Anterior cingulate cortex (tissue), 58 donors: ENCODE results near the gene SPOCD1.
A peak's percentile ranks its signal among the peaks of the same experiment; 100 is the strongest.

Experiments used
- DNase-seq, 58 donors: peaks; one replicate each; lab custom pipeline; 2025; lab: John Stamatoyannopoulos, UW

The SPOCD1 gene

DNA sequence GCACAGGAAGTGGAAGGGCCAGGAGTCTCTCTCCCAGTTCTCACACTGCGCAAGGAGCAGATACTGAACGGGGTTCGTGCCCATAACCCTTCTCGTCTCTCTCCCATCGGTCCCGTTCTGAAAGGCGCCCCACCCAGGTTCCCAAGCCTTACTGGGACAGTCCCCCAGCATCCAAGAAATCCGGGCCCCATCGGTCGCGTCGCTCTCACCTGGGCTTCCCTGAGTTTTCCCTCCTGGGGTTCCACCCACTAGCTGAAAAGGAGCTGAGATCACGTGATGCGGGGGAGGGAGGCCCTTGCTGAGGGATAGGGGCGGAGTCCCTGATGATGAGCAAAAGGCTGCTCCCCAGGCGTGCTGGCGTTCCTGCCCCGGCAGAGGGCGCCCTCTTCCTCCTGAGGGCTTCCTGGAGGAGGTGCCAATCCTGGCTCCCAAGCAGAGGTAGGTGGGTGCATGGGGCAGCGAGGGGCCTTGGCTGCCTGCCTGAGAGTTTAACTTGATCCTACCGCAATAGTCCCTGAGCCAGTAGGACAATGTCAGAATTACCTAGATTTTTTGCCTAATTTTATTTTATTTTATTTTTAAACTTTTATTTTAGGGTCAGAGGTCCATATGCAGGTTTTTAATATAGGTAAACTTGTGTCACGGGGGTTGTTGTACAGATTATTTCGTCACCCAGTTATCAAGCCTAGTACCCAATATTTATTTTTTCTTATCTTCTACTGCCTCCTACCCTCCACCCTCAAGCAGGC, at the start of gene SPOCD1:
Gene SPOCD1, minus strand, starts transcription at position 271 of the 749 bp plus-strand sequence. CDS start 689 bp downstream, outside the sequence.
- DNase-seq: peak in 12 of 58 donors; percentile 19 to 49 (median 34)

DNA sequence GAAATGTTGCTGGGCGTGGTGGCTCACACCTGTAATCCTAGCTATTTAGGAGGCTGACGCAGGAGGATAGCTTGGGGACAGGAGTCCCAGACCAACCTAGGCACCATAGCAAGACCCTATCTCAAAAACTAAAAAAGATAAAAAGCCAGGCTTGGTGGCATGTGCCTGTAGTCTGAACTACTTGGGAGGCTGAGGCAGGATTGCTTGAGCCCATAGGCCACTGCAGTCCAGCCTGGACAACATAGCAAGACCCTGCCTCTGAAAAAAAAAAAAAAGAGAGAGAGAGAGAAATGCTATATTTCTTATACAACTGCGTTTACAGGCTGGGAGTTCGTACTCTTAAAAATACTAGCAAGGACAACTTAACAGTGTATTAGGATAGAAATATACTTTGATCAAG, 46.2 kb upstream of the SPOCD1 start:
- DNase-seq: no peak

DNA sequence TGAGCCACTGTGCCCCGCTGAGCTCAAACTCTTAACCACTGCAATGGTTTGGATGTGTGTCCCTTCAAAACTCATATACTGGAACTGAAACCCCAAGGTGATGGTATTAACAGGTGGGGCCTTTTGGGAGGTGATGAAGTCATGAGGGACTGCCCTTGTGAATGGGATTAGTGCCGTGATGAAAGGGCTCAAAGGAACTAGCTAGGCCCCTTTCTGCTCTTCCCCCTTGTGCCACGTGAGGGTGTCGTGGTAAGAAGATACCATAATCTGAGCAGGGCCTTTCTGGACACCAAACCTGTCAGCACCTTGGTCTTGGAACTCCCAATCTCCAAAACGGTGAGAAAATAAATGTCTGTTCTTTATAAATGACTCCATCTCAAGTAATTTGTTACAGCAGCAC, 45.5 kb upstream of the SPOCD1 start:
- no peak for DNase-seq

DNA sequence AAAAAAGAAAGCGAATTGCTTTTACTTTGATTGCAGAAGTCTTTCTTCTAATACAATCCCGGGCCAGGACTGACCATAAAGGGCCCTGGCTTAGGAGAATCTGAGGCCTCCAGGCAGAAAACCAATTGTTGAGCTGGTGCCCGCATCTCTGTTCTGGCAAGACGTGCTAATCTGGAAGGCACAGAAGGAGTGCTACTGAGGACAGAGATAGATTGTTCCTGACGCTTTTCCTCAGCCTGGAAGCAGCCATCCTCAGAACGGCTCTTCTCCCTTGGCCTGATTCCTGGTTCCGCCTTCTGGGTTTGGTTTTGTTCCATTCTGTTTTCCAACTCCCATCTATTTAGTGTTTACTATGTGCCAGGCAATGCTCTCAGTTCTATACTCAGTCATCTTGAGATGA, 44.8 kb upstream of the SPOCD1 start:
- DNase-seq: peak in 22 of 58 donors; percentile 3 to 63 (median 21)

DNA sequence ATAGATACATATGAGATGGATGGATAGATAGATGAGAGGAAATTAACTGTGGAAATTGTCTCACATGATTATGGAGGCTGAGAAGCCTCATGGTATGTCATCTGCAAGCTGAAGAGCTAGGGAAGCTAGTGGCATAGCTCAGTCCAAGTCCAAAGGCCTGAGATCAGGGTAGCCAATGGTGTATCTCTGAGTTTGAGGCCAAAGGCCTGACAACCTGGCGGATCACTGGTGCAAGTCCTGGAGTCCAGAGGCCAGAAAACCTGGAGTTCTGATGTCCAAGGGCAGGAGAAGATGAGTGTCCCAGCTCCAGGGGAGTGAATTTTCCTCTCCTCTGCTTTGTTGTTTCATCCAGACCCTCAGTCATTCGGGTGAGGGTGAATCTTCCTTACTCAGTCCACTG, 43.9 kb upstream of the SPOCD1 start:
- no peak for DNase-seq

DNA sequence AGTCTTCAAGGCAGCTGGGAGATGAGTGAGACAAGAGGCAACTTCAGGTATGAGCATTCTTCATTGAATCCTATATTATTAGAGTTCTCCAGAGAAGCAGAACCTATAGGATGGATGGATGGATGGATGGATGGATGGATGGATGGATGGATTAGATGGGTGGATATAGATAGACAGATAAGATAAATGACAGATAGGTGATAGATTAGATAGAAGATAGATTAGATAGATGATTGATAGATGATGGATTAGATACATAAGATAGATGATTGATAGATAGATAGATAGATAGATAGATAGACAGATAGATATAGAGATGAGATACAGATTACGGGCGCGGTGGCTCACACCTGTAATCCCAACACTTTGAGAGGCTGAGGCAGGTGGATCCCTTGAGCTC, 43.2 kb upstream of the SPOCD1 start:
- DNase-seq: no peak

DNA sequence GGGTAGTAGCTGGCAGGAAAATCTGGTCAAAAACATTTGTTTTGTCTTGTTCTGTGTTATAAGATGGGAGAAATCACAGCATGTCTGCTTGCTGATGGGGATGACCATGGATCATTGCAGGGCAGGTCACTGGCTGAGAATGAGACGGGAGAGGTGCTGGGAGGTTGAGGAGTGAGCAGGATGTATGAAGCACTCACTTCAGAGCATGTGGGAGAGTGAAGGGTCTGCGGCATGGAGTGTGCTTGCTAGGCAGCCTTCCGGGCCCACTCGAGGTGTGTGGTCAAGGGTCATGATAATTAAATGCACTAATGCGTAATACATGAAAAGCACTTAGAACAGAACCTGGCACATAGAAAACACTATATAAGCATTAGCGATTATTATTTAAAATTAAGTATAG, 42.0 kb upstream of the SPOCD1 start:
- no peak for DNase-seq

DNA sequence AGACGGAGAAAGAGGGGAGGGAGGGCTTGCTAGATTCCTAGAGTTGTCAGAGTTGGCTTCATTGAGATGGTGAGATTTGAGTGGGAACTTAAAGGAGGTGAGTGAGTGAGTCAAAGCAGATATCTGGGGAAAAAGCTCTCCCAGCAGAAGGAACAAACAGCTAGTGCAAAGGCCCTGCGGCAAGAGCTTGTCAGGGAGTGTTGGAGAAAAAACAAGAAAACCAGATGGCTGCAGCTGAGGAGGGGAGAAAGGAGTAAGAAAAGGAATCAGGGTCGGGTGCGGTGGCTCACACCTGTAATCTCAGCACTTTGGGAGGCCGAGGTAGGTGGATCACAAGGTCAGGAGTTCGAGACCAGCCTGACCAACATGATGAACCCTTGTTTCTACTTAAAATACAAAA, 40.3 kb upstream of the SPOCD1 start:
- no peak for DNase-seq

GRCh38 chr1:31855038-31855845, 39.4 kb upstream of the SPOCD1 start:
- DNase-seq: no peak

DNA sequence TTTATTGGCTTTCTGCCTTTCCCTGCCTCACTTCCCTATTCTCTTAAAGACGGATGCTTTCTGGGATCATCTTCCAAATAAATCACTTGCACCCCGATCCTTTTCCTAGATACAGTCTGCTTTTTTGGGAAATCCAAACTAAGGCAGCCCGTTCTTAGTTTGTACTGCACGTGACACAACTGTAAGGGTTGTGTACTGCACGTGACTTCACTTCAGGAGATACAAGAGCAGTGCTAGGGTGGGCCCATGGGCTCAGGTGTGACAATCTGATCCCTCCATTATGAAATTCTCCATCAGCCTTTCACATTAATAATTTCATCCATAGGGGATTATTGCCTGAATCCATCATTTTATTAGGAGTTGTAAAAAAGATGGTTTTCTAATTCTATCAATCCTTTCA, 33.8 kb upstream of the SPOCD1 start:
- DNase-seq: no peak

DNA sequence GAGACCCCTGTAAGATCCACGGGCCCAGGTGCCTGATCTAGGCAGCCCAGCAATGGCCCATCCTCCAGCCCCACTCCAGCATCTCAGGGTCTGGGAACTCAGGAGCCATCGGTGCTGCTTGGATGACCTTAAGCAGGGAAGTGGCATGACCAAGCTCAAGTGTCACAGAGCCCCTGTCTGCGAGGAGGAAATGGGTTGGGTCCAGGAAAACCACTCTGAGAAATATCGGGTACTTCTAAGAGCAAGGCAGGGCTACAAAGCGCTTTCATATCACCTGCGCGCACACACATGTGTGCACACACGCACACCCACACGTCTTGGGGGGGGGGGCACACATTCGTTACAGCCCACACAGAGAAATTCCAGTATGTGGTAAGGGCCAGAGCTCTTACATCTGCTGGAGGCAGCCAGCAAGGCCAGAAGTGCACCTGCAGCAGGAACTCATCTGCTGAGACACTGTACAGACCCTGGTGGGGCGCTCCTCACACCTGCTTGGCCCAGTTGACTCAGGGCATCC, 32.6 kb upstream of the SPOCD1 start:
- DNase-seq: no peak

DNA sequence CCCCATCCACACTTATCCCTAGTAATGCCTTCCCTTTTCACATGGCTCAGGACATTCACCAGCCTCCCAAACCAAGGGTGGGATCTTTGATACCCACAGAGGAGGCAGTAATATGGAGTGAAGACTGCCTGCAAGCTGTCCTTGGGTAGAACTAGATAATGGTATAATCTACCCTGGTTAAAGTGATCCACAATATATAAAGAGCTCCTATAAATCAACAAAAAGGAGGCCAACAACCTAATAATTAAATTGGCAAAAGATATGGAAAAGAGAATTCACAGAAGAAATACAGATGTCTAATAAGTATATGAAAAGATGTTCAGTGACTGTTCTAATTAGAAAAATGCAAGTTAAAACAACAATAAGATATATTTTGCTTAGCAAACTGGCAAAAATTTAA, 30.7 kb upstream of the SPOCD1 start:
- no peak for DNase-seq

GRCh38 chr1:31843506-31843905, 27.7 kb upstream of the SPOCD1 start:
- DNase-seq: peak in 28 of 58 donors; percentile 8 to 81 (median 42)

GRCh38 chr1:31839662-31840343, 24.0 kb upstream of the SPOCD1 start:
- peak in 3 of 58 donors; percentile 12 to 24 (median 23) for DNase-seq

- no peak for DNase-seq
Observed at GRCh38 chr1:31837451-31838158, 21.8 kb upstream of the SPOCD1 start.

- DNase-seq: no peak
Observed at GRCh38 chr1:31836638-31837037, 20.8 kb upstream of the SPOCD1 start.

DNA sequence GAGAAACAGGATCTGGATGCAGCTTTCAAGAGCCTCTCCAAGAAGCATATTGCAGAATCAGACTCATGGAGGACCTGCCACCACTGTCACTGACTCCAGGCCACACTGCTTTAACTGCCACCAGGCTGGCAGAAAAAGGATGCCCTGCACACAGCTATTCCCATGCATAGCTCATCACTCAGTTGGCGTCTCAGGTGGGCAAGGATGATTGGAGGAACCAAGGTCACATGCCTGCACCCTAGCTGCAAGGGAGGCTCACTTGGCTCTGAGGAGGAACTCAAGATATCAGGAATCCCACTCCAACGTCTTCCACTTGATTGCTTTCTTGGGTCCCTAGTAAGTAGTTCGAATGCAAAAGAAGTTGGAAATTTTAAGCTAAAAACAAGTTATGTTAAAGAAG, 19.6 kb upstream of the SPOCD1 start:
- DNase-seq: no peak

DNA sequence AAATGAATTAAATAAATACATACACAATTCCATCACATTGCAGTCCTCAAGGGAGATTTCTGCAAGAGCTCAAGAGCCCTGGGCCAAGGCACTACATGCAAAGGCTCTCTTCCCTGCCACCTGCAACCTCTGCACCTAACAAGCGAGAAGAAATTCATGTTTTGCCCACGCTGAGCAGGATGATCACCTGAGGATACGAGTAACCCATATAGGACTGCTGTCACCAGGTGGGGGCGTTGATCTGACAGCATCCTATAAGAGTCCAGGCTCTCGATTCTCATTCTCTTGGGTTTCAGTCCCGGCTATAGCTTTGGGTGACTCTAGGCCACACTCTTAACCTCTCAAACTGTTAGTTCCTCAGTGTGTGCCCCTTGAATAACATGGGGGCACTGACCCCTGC, 18.7 kb upstream of the SPOCD1 start:
- no peak for DNase-seq

GRCh38 chr1:31831397-31832378, 15.9 kb upstream of the SPOCD1 start:
- DNase-seq: no peak
